Kidney glomerular epithelial cell (primary cell): ENCODE measurements around the gene DLK2.
A peak's percentile ranks its signal among the peaks of the same experiment; 100 is the strongest.

ENCODE experiments used
- DNase-seq: peaks from one replicate; lab custom pipeline; 2025; lab: John Stamatoyannopoulos, UW

DLK2 gene

DNA sequence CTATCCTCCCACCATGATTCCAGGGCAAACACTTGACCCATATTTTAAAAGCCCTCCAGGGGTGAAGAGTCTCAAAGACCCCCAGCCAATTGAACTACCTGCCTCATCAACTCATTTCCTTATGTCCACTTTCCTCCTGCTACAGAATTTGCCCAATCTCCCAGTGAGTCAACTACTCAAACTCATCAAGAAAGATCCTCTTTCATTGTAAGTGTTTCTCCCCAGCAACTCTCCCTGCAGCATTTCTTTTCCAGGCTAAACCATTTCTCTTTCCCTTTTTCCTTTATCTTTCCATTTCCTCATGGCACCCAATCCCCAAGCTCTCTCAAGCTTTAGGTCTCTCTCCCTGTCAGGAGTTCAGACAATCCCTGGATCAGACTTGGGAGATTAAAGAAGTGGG, 1.5 kb downstream of the DLK2 start:
- DNase-seq = no peak

DNA sequence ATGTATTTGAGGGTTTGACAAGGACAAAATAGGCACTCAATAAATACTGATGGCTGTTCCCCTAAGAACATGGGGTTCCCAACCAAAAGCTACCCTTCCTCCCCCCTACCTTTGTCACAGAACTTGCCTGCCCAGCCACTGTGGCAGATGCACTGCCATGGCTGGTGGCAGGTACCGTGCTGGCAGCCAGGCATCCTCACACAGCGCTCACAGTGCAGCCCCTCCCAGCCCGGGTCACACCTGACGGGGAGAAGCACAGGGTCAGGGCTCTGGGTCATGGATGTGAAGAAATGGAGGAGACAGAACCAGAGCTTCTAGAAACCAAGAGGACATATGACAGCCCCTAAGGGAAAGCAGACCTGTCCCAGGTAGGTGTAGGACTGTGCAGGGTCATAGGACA, 2.5 kb downstream of the DLK2 start:
- DNase-seq = no peak

DNA sequence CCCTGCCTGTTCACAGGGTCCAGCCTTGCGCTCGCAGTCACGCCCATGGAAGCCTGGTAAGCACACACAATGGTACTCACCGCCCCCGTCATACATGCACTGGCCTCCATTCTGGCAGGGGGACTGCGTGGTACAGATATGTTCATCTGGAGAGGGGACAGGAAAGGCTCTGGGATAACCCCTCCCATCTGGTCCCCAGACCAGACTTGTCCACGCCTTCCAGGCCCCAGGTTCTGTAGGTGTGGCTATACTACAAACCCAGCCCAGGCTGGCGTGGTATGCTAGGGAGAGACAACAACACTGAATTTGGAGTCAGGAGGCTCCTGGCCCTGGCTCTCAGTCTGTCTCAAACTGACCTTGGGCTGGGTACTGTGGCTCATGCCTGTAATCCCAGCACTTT, 3.4 kb downstream of the DLK2 start:
- no peak for DNase-seq

DNA sequence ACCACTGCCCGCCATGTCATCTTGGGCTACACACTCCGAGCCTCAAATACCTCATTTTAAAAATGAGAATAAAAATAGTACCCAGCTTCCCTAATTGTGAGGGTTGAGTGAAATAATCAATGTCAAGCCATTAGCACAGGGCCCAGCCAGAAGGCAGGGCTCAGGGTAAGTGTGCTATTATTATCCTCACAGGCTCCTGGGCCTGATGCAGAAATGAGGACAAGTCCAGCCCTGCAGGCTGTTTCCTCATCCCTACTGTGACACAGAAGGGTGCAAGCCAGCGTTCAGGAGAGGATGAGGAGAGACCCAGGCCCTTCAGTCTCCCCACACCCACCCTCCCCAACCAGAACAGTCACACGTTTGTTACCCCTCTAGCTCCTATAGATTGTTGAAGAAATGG, 4.0 kb downstream of the DLK2 start:
- no peak for DNase-seq

DNA sequence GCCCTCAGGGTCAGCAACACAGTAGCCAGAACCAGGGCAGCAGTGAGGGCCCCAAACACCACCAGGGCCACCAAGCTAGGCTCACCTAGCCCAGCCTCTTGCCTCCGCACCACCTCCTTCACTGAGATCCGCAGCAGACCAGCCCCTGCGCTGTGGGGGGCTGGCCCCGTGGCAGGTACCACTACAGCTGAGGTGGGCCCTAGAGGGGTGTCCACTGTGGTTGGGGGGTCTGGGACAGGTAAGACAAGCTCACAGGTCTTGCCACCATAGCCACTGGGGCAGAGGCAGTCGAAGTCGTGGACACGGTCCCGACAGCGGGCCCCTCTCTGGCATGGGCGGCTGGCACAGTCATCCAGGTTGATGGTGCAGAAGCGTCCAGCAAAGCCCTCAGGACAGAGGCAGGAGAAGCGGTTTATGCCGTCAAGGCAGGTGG, 4.6 kb downstream of the DLK2 start:
- no peak for DNase-seq

DNA sequence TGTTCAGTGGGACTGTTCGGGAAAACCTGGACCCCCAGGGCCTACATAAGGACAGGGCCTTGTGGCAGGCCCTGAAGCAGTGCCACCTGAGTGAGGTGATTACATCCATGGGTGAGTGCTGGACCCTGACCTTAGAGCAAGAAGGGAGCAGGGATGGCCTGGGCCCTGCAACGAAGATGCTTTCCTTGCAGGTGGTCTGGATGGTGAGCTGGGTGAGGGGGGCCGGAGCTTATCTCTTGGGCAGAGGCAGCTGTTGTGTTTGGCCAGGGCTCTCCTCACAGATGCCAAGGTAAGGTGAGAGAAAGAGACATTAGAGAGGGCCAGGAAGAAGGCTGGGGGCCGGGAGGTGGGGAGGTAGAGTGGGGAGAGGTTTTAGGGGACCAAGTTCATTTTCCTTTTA, 6.4 kb downstream of the DLK2 start:
- no peak for DNase-seq

DNA sequence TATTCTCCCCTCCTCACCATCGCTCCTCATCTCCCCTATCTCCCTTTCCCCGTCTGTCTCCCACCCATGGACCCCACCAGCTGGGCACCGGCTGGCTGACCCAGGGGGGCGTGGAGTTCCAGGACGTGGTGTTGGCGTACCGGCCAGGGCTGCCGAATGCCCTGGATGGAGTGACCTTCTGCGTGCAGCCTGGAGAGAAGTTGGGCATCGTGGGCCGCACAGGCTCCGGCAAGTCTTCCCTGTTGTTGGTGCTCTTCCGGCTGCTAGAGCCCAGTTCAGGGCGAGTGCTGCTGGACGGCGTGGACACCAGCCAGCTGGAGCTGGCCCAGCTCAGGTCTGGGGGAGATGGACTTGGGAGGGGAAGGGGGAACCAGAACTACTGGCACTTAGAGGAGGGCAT, 7.7 kb downstream of the DLK2 start:
- DNase-seq = no peak

DNA sequence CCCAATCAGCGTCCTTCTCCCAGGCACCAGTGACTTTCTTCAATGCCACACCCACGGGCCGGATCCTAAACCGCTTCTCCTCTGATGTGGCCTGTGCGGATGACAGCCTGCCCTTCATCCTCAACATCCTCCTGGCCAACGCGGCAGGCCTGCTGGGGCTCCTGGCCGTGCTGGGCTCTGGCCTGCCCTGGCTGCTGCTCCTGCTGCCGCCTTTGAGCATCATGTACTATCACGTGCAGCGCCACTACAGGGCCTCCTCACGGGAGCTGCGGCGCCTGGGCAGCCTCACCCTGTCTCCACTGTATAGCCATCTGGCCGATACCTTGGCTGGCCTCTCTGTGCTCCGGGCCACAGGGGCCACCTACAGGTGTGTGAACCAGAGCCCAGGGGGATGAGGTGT, 9.8 kb downstream of the DLK2 start:
- no peak for DNase-seq

DNA sequence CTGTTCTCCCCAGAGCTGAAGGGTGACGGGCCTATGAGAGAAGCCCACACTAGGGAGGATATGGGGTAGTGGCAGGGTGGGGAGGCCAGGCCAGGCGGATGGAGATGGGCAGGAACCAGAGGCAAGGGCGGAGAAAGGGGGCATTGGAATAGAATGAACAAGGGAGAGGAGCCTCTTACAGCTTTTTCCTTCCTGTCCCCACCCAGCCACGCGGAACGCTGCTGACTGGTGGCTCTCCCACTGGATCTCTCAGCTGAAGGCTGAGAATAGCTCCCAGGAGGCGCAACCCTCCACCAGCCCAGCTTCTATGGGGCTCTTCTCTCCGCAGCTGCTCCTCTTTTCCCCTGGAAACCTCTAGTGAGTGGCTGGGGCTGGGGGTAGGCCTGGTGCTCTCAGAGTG, 10.8 kb downstream of the DLK2 start:
- no peak for DNase-seq

DNA sequence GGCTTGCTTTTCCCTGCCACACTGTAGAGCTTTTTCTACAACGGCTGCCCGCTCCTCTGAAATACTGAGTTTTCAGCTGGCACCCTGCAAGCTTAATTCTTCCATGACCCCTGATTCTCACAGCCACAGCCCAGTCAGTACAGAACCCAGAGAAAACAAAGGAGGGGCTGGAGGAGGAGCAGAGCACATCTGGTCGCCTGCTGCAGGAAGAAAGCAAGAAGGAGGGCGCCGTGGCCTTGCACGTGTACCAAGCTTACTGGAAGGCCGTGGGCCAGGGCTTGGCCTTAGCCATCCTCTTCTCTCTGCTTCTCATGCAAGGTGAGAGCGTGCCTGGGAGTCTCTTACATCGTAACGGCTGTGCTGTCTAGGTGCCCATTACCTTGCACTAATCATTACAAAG, 11.3 kb downstream of the DLK2 start:
- DNase-seq = no peak

DNA sequence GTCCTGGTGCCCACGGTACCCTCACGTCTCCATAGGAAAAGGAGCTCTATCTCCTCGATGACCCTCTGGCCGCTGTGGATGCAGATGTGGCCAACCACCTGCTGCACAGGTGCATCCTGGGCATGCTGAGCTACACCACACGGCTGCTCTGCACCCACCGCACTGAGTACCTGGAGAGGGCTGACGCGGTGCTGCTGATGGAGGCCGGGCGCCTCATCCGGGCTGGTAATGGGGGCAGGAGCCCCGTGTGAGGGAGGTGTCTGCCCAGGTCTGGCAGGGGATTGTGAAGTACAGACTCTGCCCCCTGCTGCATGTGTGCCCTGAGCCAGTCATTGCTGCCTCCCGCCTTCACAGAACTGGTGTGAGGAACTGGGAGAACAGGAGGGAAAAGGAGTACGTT, 12.4 kb downstream of the DLK2 start:
- DNase-seq = no peak

DNA sequence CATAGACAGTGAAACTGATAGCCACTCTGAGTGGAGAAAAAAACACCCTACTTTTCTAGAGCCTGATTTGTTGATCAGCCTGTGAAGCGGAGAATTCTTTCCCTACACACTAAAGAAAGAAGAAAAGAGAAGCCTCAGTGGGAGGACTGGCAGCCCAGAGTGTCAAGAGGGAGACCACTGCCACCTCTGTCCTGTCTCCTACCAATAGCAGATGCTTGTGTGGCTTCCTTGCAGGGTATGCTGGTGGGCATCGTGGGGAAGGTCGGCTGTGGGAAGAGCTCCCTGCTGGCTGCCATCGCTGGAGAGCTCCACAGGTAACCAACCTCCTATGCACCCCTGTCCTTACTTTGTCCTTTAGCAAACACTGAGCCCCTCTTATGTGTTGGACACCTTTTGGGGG, 17.6 kb downstream of the DLK2 start:
- no peak for DNase-seq

DNA sequence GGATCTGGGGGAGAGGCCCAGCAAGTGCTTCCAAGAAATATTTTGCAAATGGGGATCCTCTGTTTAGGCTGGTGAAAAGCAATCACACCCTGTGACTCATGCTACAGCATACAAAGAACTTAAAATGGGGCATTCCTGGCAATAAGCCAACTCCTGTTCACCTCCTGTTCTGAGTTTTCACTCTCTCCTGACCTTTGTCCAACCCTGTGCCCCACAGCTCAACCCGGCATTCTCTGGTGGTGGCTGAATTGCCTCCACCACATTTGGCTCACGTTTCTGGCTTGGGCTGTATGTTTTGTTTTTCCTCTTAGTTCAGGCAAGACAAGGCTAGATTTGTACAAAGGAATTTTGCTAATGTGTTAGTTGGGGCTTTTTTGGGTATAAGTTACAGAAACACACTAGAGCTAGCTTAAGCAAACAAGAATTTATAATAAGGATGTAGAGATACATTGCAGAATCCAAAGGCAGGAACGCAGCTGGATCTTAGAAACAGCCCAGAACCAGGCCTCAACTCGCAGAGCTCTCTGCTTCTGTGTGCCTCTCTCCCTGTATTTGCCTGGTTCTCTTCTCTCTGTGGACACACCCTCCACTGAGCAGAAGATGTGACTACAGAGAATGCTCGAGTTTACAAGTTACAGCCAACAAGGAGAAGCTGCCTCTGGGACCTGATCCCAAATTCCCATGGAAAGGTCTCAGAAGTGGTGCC, 18.6 kb downstream of the DLK2 start:
- DNase-seq = no peak

DNA sequence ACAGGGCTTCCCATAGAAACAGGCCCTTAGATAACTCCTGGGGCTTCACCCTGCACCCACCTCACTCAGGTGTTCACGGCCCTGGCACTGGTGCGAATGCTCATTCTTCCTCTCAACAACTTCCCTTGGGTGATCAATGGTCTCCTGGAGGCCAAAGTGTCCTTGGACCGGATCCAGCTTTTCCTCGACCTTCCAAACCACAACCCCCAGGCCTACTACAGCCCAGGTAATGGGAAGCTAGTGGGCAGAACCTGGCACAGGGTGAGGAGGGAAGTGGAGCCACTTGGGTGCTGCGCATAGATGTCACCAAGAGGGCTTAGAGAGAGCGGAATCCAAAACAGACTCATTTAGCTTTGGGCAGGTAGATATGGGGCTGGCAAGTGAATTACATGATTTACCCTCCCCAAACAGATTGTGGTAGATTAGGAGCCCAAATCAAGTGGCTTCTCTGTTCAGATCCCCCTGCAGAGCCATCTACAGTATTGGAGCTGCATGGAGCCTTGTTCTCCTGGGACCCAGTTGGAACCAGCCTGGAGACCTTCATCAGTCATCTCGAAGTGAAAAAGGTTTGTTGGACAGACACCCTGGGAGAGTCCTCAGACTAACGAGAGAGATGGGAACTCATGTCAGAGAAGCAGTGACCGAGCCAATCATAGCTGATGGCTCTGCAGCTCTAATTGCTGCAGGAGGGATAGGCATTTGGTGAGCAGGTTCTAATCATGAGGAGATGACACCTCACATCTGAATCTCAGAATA, 19.5 kb downstream of the DLK2 start:
- DNase-seq = no peak

DNA sequence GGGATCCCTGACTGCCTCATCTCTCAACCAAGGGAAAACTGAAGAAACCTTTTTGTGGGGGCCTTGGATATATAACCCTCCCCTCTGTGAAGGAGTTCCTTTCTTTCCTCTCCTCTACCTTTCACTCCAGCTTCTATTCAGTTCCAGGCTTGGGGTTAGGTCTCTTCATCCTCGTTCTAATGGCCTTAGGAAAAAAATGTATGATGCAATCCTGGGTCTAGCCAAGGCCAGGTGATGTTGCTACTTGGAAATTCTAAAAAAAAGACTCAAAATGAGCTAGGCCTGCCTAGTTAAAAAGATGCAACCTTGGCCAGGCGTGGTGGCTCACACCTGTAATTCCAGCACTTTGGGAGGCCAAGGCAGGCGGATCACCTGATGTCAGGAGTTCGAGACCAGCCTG, 20.4 kb downstream of the DLK2 start:
- no peak for DNase-seq

DNA sequence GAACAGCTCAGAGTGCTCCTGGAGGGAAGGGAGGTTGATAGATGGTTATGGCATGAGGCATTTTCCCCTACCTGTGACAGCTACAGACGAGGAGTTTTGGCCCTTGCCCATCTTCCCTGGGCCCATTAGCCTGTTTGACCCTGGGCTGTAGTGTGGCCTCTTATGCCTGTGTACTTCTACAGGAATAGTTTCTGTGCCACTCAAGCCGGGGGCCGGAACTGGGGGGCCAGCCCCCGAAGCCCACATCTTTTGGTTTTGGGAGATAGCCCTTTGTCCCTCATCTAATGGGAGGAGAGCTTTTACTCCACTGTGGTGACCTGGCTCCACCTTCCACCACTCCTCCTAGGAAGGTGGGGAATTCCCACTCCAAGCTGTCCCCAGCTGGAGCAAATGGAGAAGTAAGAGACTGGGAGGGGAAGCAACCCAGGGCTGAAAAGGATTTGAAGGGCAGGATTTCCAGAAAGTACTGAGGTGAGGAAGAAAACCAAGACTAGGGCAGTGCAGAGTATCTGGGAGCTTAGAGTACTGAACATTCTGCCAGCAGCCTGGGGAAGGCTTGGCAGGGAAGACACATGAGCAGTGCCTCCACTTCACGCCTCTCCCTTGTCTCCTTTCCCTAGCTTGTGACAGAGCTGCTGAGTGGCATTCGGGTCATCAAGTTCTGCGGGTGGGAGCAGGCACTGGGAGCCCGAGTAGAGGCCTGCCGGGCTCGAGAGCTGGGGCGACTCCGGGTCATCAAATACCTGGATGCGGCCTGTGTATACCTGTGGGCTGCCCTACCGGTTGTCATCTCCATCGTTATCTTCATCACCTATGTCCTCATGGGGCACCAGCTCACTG, 21.1 kb downstream of the DLK2 start:
- no peak for DNase-seq

DNA sequence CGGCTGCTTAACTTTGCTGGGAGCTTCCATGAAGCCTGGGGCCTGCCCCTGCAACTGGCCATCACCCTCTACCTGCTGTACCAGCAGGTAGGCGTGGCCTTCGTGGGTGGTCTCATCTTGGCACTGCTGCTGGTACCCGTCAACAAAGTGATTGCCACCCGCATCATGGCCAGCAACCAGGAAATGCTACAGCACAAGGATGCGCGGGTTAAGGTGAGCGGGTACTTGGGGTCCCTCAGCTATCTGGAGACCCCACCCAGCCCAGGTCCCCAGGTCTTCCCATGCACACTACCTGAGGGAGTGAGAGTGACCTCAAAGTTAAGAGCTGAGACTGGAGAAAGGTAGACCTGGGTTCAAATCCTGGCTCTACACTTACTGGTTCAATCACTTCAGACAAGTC, 22.2 kb downstream of the DLK2 start:
- no peak for DNase-seq

DNA sequence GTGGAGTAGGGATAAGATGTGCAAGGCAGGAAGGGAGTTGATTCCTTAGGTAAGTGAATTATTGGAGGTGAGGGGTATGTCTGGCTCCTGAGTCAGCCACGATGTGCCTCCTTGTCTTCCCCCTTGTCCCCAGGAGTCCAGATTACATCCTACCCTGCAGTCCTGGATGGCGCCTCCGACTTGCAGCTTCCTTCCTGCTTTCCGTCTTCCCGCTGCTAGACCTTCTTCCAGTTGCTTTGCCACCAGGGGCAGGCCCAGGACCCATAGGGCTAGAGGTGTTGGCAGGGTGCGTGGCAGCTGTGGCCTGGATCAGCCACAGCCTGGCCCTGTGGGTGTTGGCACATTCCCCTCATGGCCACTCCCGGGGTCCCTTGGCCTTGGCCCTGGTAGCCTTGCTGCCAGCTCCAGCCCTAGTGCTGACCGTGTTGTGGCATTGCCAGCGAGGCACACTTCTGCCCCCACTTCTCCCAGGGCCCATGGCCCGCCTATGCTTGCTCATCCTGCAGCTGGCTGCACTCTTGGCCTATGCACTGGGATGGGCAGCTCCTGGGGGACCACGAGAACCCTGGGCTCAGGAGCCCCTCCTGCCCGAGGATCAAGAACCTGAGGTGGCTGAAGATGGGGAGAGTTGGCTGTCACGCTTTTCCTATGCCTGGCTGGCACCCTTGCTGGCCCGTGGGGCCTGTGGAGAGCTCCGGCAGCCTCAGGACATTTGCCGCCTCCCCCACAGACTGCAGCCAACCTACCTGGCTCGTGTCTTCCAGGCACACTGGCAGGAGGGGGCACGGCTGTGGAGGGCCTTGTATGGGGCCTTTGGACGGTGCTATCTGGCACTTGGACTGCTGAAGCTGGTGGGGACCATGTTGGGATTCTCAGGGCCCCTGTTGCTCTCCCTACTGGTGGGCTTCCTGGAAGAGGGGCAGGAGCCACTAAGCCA, 23.1 kb downstream of the DLK2 start:
- DNase-seq = no peak

DNA sequence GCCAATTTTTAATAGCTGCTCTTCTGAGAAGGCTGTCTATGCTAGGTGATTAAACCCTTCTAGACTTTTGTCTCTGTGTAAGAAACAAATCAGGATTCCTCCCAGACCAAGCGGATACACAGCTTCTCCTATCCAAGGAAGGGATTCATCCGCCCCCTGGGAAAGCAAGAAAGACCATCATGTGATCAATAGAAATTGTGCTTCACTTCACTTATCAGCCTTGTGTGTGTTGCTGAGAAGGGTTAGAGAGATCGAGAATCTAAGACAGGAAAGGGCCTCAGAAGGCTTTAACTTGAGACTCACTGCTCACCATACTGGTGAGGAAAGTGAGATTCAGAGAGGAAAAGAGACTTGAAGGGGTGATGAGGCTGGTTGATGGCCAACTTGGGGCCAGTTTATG, 26.5 kb downstream of the DLK2 start:
- no peak for DNase-seq

DNA sequence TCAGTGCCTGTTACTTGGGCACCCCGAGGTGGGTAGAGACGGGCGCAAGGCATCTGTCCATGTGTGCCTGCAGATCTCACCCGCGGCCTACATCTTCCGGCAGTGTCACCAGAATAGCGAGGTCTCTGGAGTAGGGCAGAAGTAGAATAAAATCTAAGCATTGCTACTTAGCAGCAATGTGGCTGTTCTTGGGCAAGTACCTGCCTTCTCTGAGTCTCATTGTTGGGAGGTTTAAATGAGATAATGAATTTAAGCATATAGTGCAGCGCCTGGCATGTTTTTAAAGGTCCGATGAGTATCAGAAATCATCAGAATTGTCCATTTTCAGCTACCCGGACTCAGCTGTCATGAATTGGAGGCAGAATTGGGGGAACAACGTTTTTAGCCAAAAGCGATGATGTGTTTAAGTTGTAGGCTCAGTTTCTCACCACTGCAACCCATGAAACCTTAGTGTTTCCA, 27.2 kb downstream of the DLK2 start:
- DNase-seq = no peak

DNA sequence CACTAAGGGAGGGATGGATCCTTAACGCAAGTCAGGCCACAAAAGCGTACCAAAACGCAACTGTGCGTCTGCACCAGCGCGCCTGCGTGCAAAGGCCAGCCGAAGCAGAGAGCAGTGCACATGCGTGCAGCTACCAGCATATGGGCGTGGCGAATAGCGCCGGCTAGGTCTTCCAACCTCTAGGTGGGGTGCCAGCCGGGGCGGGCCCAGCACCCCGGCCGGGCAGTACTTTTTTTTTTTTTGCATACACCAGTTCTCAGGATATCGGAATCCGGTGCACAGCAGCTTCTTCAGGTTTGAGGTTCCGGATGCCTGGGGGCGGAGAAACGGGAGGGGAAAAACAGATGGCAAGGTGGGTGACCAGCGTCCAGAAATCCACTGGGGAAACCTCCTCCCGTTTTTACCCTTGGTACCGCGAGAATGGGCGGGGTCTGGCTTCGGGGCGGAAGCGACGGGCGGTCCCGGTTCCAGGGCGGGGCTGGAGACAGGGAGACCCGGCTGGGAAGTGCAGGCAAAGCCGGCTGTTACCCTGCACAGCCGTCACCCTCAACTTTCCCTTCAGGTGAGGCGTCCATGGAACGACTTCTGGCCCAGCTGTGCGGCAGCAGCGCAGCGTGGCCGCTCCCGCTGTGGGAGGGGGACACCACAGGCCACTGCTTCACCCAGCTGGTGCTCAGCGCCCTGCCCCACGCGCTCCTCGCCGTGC, 27.8 kb downstream of the DLK2 start, which contains the start of gene ABCC10:
ABCC10 (plus strand) TSS at position 136 of the 706 bp plus-strand sequence; CDS start at position 574, 438 bp downstream.
- DNase-seq = peak; percentile 96
